ENCODE results near the gene MTR. TPM values are rescaled to one million over a fixed set of nuclear protein-coding genes. Genes with fewer than 3 reads are reported as not detected.

Gene MTR
- total RNA-seq, 1 donor from 2014 or later: 37.8 TPM

DNA sequence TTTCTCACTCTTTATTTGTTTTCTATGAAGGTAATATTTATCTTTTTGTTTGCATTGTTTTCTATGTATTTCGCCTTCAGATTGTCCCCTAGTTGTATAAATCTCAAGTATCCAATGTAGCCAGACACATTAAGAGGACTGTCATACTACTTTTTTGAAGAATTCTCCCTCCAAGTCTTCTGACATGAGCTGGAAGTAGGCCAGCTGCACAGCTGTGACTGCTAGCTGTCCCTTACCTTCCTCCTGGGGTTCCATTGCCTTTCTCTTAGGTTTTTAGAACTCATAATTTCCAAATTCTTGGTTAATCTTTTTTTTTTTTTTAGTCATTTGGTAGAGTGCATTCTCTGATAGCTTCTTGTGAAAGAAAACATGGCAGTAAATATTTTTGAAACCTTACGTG lies 46.2 kb downstream of the MTR start:
- Mint-ChIP-seq H3K9me3 (ENCODE audit: unreplicated experiment) (no peaks in the 10 kb centered on the region), H3K27me3 (ENCODE audit: unreplicated experiment) (no peaks in the 10 kb centered on the region), H3K27ac (ENCODE audit: unreplicated experiment) (no peak overlapping the region), H3K4me3 (ENCODE audit: unreplicated experiment) (no peak overlapping the region), H3K36me3 (ENCODE audit: unreplicated experiment) (peaks cover 37% of the 10 kb centered on the region), H3K4me1 (ENCODE audit: unreplicated experiment) (peaks cover 5% of the 10 kb centered on the region)
- no peak for DNase-seq (ENCODE audit: extremely low spot score, unreplicated experiment)
- TF ChIP-seq CTCF (IDR thresholded peaks at IDR 0.05): no peak

DNA sequence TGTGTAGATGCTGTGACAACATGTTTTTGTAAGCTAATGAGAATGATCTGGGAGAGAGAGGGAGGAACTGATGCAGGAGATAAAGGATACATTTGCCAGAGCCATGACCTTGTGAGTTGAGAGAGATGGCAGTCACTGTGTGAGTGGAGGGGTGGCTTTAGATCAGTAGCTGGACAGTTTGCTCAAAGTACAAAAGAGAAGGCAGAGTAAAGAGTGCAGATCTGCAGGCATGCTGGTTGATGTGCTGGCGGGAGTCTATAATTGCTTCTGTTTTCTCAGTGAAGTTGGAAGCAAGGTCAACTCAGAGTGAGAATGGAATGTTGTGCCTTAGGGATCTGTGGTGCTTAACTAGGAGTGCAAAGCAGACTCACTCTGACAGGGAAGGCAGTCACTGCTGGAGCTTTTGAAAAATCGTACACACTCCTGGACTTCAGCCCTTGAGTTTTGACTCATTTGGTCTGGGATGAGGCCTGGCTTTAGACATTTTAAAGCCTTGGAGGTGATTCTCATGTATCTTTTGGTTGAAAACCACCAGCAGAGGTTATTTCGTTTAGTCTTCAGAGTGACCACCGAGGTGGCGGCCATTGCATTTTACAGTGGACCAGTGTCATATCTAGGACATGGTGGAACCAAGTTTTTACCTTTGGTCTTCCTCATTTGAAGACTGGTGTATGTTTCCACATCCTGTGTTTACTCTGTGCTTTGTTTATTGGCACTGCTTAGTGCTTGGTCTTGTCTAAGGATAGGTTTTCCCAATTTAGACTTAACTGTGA lies 49.6 kb downstream of the MTR start:
- Mint-ChIP-seq H3K4me3 (ENCODE audit: unreplicated experiment) (no peak overlapping the region), H3K4me1 (ENCODE audit: unreplicated experiment) (peaks cover 5% of the 10 kb centered on the region), H3K27ac (ENCODE audit: unreplicated experiment) (no peak overlapping the region), H3K27me3 (ENCODE audit: unreplicated experiment) (no peaks in the 10 kb centered on the region), H3K36me3 (ENCODE audit: unreplicated experiment) (peaks cover 29% of the 10 kb centered on the region), H3K9me3 (ENCODE audit: unreplicated experiment) (no peaks in the 10 kb centered on the region)
- TF ChIP-seq CTCF (IDR thresholded peaks at IDR 0.05): no peak
- DNase-seq (ENCODE audit: extremely low spot score, unreplicated experiment): no peak

DNA sequence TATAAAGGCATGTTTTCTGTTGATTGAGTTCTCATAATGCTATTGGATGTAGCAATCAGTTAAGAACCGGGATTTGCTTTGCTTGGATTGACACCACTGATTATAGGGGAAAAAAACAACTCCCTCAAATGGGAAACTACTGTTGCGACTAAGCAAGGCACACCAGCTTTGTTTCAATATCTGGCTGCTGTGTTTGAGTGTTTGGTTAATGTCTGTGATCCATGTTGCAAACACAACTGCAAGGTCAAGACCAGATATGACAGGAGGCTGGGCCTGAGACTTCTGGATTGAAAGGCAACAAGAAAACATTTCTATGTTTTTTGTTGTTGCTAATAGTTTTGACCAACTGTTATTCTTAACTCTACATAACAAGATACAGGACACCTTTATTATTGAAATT lies 50.7 kb downstream of the MTR start:
- DNase-seq (ENCODE audit: extremely low spot score, unreplicated experiment): no peak
- H3K4me1 Mint-ChIP-seq (ENCODE audit: unreplicated experiment): peaks cover 5% of the 10 kb centered on the region
- no peak overlapping the region for H3K4me3 Mint-ChIP-seq (ENCODE audit: unreplicated experiment)
- peaks cover 29% of the 10 kb centered on the region for H3K36me3 Mint-ChIP-seq (ENCODE audit: unreplicated experiment)
- no peak overlapping the region for H3K27ac Mint-ChIP-seq (ENCODE audit: unreplicated experiment)
- TF ChIP-seq CTCF (IDR thresholded peaks at IDR 0.05): no peak
- H3K9me3 Mint-ChIP-seq (ENCODE audit: unreplicated experiment): no peaks in the 10 kb centered on the region
- no peaks in the 10 kb centered on the region for H3K27me3 Mint-ChIP-seq (ENCODE audit: unreplicated experiment)

DNA sequence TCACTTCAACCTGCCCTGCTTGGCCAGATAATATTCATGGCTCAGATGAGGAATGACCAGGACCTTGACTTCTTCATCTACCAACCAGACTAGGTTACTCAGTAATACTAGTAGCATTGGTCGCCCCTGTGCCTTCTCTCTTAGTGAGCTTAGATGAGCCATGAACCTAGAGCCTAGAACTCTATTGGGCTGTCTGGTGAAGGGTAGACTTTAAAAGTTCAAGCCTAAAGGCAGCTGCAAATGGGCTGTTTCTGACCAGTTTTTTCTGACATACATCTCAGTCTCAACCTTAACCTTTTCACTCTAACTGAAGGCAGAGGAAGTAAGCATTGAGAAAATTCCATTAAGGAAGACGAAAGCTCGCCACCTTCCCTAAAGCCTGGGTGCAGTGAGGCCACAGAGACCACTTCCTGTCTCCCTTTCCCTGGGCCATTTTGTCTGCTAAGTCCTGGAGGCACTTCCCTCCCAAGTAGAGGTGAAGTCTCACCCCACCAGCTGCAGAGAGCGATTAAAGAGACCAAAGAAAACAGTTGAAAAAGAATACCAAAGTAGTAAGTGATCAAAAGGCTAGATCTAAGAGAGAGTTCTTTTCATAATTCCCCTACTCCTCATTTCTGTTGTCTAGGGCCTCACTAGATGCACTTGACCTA lies 53.3 kb downstream of the MTR start:
- Mint-ChIP-seq H3K4me1 (ENCODE audit: unreplicated experiment) (peaks cover 6% of the 10 kb centered on the region), H3K4me3 (ENCODE audit: unreplicated experiment) (no peak overlapping the region), H3K27ac (ENCODE audit: unreplicated experiment) (no peak overlapping the region), H3K27me3 (ENCODE audit: unreplicated experiment) (no peaks in the 10 kb centered on the region), H3K36me3 (ENCODE audit: unreplicated experiment) (peaks cover 32% of the 10 kb centered on the region), H3K9me3 (ENCODE audit: unreplicated experiment) (no peaks in the 10 kb centered on the region)
- TF ChIP-seq CTCF (IDR thresholded peaks at IDR 0.05): no peak
- no peak for DNase-seq (ENCODE audit: extremely low spot score, unreplicated experiment)

All from osteocyte (in vitro differentiated cells).